Smooth muscle cell of the brain vasculature (primary cell): Measurements from ENCODE around the gene TMEM161B.
"Not testable (repeated sequence)": the region's sequence is repeated elsewhere in the genome, so short reads cannot be mapped to it uniquely, and the experiment has no call there.

Experiments used
- DNase-seq: peaks from one replicate; pipeline ENCODE4 v3.0.0-alpha.2; 2012; ENCODE audit warnings: low read depth, low spot score

The TMEM161B gene

DNA sequence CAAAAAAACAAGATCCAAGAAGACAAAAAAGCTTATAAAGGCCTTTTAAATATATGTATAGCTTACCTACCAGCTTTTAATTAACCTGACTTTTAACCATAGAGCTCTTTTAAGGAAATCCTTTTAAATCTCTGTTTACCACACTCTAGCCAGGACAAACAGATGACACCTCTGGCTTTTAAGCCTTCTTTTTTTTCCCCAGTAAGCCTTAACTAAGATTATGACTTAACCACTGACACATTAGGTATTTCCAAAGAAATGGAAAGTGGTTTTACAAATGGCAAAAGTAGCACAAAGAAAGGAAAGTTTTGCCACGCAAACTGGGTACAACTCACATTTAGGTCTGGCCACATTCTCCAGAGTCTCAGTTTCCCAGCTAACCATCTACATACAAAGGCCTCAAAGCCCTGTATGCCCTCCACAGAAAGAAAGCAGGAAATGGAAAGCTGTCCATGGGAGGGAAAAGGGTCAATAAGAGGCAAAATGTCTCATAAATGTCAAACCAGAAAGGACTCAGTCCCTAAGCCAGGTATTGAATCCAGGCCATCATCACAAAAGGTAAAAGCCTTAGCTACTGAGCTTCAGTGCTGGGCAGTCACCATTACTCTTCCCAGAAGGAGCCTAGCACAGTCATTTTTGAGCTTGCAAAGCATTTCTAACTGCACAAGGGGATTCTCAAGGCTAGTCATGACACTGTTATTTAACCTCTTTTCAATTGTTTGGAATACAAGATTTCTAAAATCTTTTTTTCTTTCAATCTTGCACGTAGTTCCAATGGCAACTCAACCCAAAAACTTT lies 19.7 kb downstream of the TMEM161B start:
- DNase-seq: no peak

GRCh38 chr5:88248094-88248493 lies 20.6 kb downstream of the TMEM161B start:
- DNase-seq: no peak

GRCh38 chr5:88245893-88246244 lies 22.8 kb downstream of the TMEM161B start:
- DNase-seq: no peak

GRCh38 chr5:88245241-88245892 lies 23.3 kb downstream of the TMEM161B start:
- DNase-seq: no peak

GRCh38 chr5:88244686-88245085 lies 24.0 kb downstream of the TMEM161B start:
- DNase-seq: no peak

GRCh38 chr5:88243493-88243892 lies 25.2 kb downstream of the TMEM161B start:
- DNase-seq: not testable (repeated sequence)

DNA sequence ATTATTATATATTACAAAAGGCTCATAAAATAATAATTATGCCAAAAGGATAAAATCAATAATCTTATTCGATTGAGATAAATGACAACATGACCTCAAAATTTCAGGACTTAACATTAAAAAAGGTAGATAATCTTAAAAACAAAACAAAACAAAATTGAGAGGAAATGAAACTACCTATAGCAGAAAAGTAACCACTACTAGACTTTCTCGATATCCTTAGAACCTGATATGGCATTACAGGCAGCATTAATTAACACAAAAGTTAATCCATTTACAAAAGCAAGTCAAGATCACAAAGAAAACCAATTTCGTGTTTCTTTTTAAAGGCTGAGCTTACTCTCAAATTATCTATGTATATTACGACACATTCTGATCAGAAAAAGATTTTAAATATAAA lies 29.9 kb downstream of the TMEM161B start:
- no peak for DNase-seq

GRCh38 chr5:88236866-88237642 lies 31.6 kb downstream of the TMEM161B start:
- DNase-seq: no peak

DNA sequence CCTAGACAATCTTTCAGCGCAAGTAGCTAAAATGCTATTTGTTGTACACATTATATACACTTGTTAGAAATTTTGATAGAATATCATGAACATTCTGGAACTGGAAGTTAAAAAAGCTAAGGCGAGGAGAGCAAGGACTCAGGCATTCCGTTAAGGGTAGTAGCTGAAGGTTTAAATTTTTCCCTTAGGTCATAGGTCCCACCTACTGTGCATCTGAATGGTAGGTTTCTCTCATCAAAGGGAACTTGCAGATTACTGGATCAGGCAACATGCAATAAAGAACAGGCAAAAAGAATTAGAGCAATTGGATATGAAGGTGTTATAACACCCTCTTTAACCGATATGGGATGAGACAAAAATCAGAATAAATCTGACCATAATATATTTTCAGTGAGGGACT lies 32.8 kb downstream of the TMEM161B start:
- DNase-seq: no peak

DNA sequence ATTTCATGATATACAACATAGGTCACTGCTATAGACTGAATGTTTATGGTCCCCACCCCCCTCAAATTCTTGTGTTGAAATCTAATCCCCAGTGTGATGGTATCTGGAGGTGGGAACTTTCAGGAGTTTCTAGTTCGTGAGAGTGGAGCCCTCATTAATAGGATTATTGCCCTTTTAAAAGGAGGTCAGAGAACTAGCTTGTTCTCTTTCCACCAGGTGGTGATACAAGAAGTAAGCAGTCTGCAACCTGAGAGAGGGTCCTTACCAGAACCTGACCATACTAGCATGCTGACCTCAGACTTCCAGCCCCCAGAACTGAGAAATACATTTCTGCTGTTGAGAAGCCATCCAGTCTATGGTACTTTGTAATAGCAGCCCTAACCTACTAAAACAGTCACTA lies 33.3 kb downstream of the TMEM161B start:
- no peak for DNase-seq

GRCh38 chr5:88230546-88231066 lies 38.0 kb downstream of the TMEM161B start:
- no peak for DNase-seq

DNA sequence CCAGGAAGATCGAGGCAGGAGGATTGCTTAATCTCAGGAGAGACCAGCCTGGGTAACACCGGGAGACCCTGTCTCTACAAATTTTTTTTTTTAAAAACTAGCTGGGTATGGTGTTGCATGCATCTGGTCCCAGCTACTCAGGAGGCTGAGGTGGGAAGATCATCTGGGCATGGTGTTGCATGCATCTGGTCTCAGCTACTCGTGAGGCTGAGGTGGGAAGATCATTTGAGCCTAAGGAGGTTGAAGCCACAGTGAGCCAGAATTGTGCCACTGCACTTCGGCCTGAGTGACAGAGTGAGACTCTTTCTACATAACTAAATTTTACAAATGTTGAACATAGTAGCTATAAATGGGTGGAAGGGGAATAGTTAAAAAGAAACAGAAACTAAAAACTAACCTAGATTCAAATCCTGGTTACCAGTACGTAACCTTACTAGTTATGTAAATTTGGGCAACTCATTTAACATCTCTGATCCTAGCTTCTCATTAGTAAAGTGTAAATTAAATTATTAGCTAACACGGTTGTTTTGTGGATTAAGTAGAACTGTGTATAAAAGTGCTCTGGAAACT lies 41.7 kb downstream of the TMEM161B start:
- no peak for DNase-seq

DNA sequence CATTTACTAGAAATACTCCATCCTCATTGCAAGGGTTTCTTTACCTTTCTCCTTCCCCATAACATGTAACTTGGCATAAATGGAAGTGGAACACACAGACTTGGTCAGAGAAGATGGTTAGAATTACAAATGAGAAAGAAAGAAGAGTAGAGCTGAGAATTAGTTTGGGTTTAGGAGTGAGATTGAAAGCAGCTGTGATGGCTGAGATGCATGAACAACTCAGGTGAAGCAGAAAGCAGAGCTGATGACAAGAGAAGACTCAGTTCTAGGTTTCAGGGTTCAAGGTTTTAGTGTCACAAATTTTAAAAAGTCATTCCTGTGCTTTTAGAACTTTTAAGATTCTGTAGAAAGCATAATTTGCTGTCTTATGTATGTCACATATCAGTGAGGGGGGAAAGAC lies 54.0 kb downstream of the TMEM161B start:
- no peak for DNase-seq

DNA sequence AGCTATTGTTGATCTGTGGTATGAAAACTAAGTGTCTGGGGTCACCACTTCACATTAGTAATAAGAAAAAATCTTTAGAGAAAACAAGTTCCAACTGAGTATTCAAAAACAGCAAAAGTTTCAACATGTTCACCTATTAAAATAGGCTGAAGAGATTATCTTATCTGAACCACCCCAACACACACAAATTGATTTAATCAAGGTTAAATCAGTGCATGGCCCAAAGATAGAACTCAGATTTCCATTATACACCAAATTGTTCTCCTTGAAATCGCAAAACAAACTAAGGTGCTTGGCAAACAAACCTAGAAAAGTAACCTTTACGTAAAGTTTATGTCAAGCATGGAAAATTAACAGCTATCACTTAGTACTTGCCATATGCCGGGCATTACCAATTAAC lies 61.1 kb downstream of the TMEM161B start:
- no peak for DNase-seq

DNA sequence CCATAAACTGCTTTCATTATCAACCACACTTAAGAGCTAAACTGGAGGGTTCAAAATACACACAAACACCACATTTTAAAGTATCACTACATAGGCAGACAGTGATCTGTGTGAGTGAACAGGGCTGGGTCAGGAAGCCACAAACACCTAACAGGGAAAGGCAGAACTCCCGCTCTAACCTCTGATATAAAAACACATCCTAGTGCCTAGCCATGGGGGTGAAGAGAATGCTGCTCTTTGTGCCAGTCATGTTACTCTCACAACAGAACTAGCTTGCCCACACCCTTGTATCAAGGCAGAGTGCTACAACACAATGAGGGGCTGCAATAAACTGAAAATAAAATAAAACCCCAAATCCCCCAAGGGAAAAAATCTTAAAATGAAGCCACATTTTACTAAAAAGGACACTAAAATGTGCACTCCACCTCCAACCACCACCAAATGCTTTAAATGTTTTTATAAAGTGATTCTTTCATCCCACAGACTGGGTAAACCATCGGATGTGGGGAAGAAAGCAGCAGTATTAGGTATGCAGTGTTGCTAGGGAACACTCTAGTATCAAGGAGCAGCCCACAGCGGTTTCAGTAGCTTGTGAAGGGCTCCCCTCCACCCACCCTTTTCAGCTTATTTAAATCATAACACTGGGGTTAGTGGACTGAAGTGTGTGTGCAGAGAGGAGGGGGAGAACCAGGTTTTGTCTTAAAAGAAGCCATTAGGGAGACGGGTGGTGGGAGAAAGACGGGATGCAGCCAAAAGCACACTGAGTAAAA lies 64.5 kb downstream of the TMEM161B start:
- DNase-seq: no peak

DNA sequence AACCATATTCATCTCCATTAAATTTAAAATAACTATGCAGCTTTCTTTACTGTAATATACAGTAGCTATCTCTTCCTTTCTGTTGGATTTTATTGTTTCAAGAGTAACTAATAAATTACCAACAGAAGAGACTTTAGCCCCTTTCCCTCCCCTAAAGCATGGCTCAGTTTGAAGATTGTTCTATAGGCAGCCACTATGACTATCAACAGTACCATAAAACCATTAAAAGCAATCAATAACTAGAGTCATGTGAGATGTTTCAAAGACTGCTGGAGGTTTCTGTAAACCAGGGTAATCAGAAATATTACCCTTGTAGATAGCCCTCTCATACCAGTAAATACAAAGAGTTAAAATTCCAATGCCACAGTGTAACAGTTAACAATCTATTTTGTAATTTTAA lies 73.0 kb downstream of the TMEM161B start:
- no peak for DNase-seq

- no peak for DNase-seq
Measured at GRCh38 chr5:88193896-88194295, 74.7 kb downstream of the TMEM161B start.

GRCh38 chr5:88190106-88190834 lies 78.4 kb downstream of the TMEM161B start:
- DNase-seq: no peak

DNA sequence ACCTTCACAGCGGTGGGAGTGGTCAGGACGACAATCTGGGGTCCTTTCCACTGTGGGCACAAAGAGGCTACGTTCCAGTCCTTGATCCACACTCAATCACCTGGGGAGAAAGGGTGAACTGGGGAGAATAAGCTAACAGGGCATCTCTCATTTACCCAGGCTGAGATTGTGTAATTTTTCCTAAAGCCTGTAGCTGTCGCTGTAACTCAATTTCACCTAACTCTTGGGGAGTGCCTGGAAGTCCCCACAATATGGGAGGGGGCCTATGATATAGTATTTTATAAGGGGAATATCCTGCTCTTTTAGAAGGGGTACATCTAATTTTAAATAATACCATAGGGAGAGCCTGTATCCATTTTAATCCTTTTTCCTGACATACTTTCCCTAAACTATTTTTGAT lies 79.2 kb downstream of the TMEM161B start:
- not testable (repeated sequence) for DNase-seq

- DNase-seq: no peak
Measured at GRCh38 chr5:88188458-88189132, 80.0 kb downstream of the TMEM161B start.
